Glomerular endothelial cell (primary cell): Measurements from ENCODE around the gene TLN1. TPM values are rescaled to one million over a fixed set of nuclear protein-coding genes. Genes with fewer than 3 reads are reported as not detected.

ENCODE experiments used
- DNase-seq: peaks from one replicate; pipeline ENCODE4 v3.0.0-alpha.2; 2011; ENCODE audit warnings: low read depth, low spot score; ENCODE audit errors: extremely low read depth
- total RNA-seq: library from RNA; depleted of rRNA; stranded (reverse); fragments of >200 nt; gene quantifications from 2 replicates; pipeline ENCODE4 v1.2.3, GENCODE V29; 2015

Gene TLN1
- total RNA-seq, 1 donor from 2014 or later = 424 TPM

GRCh38 chr9:35688558-35689541 lies 43.1 kb downstream of the TLN1 start:
- DNase-seq = no peak

- DNase-seq = no peak
These were observed 43.9 kb downstream of the TLN1 start for GRCh38 chr9:35687972-35688557.

GRCh38 chr9:35687306-35687705 lies 44.7 kb downstream of the TLN1 start:
- DNase-seq = no peak

GRCh38 chr9:35686222-35687203 lies 45.5 kb downstream of the TLN1 start:
- DNase-seq = no peak

- DNase-seq = no peak
These were observed 46.5 kb downstream of the TLN1 start for GRCh38 chr9:35685506-35685905.

GRCh38 chr9:35684921-35685320 lies 47.1 kb downstream of the TLN1 start:
- DNase-seq = no peak

GRCh38 chr9:35683323-35683722 lies 48.7 kb downstream of the TLN1 start:
- no peak for DNase-seq

GRCh38 chr9:35682520-35683315 lies 49.3 kb downstream of the TLN1 start:
- DNase-seq = no peak

GRCh38 chr9:35682051-35682450 lies 49.9 kb downstream of the TLN1 start:
- DNase-seq = no peak

GRCh38 chr9:35681341-35682002 lies 50.5 kb downstream of the TLN1 start:
- no peak for DNase-seq

GRCh38 chr9:35680331-35681105 lies 51.5 kb downstream of the TLN1 start:
- no peak for DNase-seq

GRCh38 chr9:35679766-35680330 lies 52.1 kb downstream of the TLN1 start:
- no peak for DNase-seq

- DNase-seq = no peak
These were observed 52.9 kb downstream of the TLN1 start for GRCh38 chr9:35679091-35679490.

- no peak for DNase-seq
These were observed 56.1 kb downstream of the TLN1 start for GRCh38 chr9:35675732-35676392.

- DNase-seq = no peak
These were observed 56.8 kb downstream of the TLN1 start for GRCh38 chr9:35675204-35675603.

- DNase-seq = no peak
These were observed 58.0 kb downstream of the TLN1 start for GRCh38 chr9:35674025-35674361.

- DNase-seq = no peak
These were observed 58.6 kb downstream of the TLN1 start, which contains the start of gene CA9 for GRCh38 chr9:35673132-35674024. Gene CA9, plus strand, starts transcription at chr9:35673928. Its CDS starts 32 bp downstream, at chr9:35673960.
